ENCODE data around the gene CENPQ. TPM values are rescaled to one million over a fixed set of nuclear protein-coding genes. Genes with fewer than 3 reads are reported as not detected.

Gene CENPQ
- 6.0 TPM for total RNA-seq
- long read RNA-seq, partial matches to known transcripts = 0 of 5 reads
- long read RNA-seq, other reads (novel, unspliced or antisense) = 5 of 5 reads

GRCh38 chr6:49462927-49463611 lies at the start of gene CENPQ, which contains the start of gene MMUT:
Gene CENPQ (plus strand): TSS chr6:49463370. CDS start chr6:49470177, 6,807 bp downstream.
Gene MMUT (minus strand): TSS chr6:49463253. CDS start chr6:49459466, 3,787 bp downstream.
- H3K36me3 ChIP-seq = peaks cover 11% of the 10 kb centered on the region
- H3K9me3 ChIP-seq (replicated peaks) = no peaks in the 10 kb centered on the region
- H3K27me3 ChIP-seq (ENCODE audit: low read depth) = no peaks in the 10 kb centered on the region
- TF ChIP-seq, protein P1, sequence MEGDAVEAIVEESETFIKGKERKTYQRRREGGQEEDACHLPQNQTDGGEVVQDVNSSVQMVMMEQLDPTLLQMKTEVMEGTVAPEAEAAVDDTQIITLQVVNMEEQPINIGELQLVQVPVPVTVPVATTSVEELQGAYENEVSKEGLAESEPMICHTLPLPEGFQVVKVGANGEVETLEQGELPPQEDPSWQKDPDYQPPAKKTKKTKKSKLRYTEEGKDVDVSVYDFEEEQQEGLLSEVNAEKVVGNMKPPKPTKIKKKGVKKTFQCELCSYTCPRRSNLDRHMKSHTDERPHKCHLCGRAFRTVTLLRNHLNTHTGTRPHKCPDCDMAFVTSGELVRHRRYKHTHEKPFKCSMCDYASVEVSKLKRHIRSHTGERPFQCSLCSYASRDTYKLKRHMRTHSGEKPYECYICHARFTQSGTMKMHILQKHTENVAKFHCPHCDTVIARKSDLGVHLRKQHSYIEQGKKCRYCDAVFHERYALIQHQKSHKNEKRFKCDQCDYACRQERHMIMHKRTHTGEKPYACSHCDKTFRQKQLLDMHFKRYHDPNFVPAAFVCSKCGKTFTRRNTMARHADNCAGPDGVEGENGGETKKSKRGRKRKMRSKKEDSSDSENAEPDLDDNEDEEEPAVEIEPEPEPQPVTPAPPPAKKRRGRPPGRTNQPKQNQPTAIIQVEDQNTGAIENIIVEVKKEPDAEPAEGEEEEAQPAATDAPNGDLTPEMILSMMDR (IDR thresholded peaks at IDR 0.05; ENCODE audit: borderline replicate concordance) = no peak
- intact Hi-C loops (cut with micrococcal nuclease) = no loop called here
- peaks cover 51% of the 10 kb centered on the region for H3K4me1 ChIP-seq
- peak; percentile 89 for DNase-seq
- peak within 1 kb of the TSS; percentile 88 for H3K27ac ChIP-seq (replicated peaks)
- H3K4me3 ChIP-seq = peak within 1 kb of the TSS; percentile 88

GRCh38 chr6:49415358-49415757 lies 47.8 kb upstream of the CENPQ start:
- Histone ChIP-seq H3K27me3 (ENCODE audit: low read depth) (no peaks in the 10 kb centered on the region), H3K4me1 (no peaks in the 10 kb centered on the region), H3K9me3 (replicated peaks) (no peaks in the 10 kb centered on the region), H3K36me3 (no peaks in the 10 kb centered on the region), H3K27ac (replicated peaks) (no peak overlapping the region), H3K4me3 (no peak overlapping the region)
- intact Hi-C loops (cut with micrococcal nuclease) = loop anchor here (10.0 kb wide), 1 partner anchor 1631 kb away; the partner anchor contains the start of gene OPN5
- TF ChIP-seq, protein P1 (IDR thresholded peaks at IDR 0.05; ENCODE audit: borderline replicate concordance) = no peak
- DNase-seq = no peak

GRCh38 chr6:49416195-49416594 lies 47.0 kb upstream of the CENPQ start:
- intact Hi-C loops (cut with micrococcal nuclease) = loop anchor here (10.0 kb wide), 1 partner anchor 1631 kb away; the partner anchor contains the start of gene OPN5
- no peaks in the 10 kb centered on the region for H3K4me1 ChIP-seq
- no peaks in the 10 kb centered on the region for H3K27me3 ChIP-seq (ENCODE audit: low read depth)
- no peak overlapping the region for H3K4me3 ChIP-seq
- no peak overlapping the region for H3K27ac ChIP-seq (replicated peaks)
- TF ChIP-seq, protein P1 (IDR thresholded peaks at IDR 0.05; ENCODE audit: borderline replicate concordance) = no peak
- no peak for DNase-seq
- no peaks in the 10 kb centered on the region for H3K9me3 ChIP-seq (replicated peaks)
- H3K36me3 ChIP-seq = no peaks in the 10 kb centered on the region

DNA sequence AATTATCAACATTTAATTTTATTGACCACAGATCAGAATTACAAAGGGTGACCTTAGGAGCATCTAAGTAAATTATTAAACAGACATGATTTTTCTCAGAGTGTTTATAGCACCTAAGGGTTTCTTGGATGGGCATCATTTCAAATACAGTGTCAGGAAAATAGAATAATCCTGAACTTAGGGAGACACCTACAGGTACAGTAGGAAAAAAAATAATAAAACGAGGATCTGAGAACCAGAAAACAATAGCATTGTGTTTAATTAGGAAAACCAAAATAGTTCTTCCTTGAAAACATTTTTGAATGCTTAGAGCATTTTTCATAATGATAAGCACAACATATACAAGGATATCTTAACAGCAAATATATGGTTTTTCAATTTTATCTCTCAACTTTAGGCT lies 39.4 kb upstream of the CENPQ start:
- Histone ChIP-seq H3K27ac (replicated peaks) (no peak overlapping the region), H3K27me3 (ENCODE audit: low read depth) (no peaks in the 10 kb centered on the region), H3K36me3 (peaks cover 2% of the 10 kb centered on the region), H3K4me3 (no peak overlapping the region), H3K4me1 (no peaks in the 10 kb centered on the region), H3K9me3 (replicated peaks) (no peaks in the 10 kb centered on the region)
- no peak for DNase-seq
- intact Hi-C loops (cut with micrococcal nuclease) = no loop called here
- TF ChIP-seq, protein P1 (IDR thresholded peaks at IDR 0.05; ENCODE audit: borderline replicate concordance) = no peak

- Histone ChIP-seq H3K27me3 (ENCODE audit: low read depth) (no peaks in the 10 kb centered on the region), H3K4me1 (no peaks in the 10 kb centered on the region), H3K36me3 (peaks cover 49% of the 10 kb centered on the region), H3K27ac (replicated peaks) (no peak overlapping the region), H3K4me3 (no peak overlapping the region), H3K9me3 (replicated peaks) (no peaks in the 10 kb centered on the region)
- no peak for DNase-seq
- intact Hi-C loops (cut with micrococcal nuclease) = no loop called here
- TF ChIP-seq, protein P1 (IDR thresholded peaks at IDR 0.05; ENCODE audit: borderline replicate concordance) = no peak
Measured at GRCh38 chr6:49430187-49430586, 33.0 kb upstream of the CENPQ start.

Measured in left ventricle myocardium inferior (tissue), 1 donor.